HG03175 (cell line): ENCODE results near the gene ESYT2.
"Not testable (repeated sequence)": the region's sequence is repeated elsewhere in the genome, so short reads cannot be mapped to it uniquely, and the experiment has no call there.

Experiments
- ATAC-seq: cut with Tn5 transposase; IDR thresholded peaks from one replicate; pipeline ENCODE4 v1.9.1; 2021; ENCODE audit warnings: mild to moderate bottlenecking, moderate library complexity; ENCODE audit not compliant: unreplicated experiment

ESYT2 gene

DNA sequence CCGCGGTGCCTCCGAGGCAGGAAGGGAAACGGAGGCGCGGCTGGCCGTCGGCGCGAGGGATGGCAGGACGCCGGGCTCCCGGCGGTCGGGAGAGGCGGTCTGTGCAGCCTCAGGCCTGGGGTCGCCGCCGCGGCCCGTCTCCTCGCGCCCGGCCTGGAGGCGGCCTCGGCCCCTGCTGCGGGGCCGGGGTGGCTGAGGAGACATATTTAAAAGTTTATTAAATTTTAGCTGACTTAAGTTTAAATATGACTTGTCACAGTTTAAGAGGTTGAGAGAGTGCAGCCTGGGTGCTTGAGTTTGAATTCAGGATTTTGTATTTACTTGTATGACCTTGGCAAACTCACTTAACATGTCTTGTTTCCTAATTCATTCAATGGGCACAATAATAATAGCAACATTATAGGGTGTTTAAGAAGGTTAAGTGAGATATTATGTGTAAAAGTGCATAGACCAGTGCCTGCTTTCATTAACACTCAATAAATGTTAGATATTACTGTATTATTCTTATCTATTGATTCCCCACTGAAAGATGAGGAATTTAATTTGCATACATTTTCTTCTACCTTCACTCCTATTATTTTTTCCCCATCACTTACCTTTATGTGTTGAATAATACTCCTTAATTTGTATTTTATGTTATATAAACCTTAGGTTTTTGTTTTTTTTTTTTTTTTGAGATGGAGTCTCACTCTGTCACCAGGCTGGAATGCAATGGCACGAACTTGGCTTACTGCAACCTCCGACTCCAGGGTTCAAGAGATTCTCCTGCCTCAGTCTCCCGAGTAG, 27.8 kb upstream of the ESYT2 start:
- ATAC-seq = peak; percentile 31

DNA sequence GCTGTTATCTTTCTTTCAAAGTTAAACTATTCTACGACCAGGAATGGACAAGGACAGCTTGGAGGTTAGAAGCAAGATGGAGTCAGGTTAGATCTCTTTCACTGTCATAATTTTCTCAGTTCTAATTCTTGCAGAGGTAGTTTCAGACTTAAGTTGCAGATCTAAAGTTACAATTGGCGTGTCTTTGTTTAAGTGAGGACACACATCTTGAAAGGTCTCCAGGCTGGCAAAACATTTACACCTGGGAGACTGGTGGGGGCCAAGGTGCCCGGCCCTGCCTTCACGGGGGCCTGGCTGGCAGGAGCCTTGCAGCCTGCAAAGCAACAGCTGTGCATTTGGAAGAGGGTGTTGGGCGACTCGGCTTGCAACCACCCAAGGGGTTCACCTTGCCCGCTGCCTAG, 25.4 kb upstream of the ESYT2 start:
- no peak for ATAC-seq

- no peak for ATAC-seq
Measured at GRCh38 chr7:158850545-158851102, 21.3 kb upstream of the ESYT2 start.

DNA sequence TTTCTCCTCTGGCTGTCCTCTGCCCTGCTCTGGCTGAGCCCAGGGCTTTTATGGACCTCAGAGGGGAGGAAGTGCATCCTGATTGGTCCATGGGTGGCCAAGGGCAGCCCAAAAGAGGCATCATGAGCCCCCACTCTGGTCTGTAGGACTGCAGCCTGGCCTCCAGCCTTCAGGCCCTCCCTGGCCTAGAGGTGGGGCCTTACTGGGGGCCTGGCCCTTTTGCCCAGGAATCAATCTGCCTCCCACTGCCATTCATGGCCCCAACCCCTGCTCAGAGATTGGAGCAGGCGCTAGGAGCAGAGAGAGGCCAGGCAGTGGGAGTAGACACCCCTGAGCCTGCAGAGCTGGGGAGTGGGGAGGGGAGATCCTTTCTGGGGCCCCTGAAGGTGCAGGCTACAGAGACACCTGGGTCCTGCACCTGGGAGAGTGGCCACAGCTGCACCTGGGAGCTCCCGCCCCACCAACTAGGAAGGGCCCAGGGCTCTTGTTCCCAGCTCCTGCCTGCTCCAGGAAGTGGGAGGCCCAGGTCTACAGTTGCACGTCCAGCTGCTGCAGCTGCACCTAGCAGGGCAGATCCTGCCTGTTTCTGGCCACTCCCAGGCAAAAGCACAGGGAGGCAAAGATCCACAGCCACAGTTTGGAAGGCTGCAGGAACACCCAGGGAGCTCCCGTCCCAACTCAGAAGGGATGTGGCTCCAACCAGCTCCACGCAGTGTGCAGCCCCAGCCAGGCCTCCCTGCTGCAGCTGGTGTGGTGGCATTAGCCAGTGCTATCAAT, 20.6 kb upstream of the ESYT2 start:
- ATAC-seq = no peak

DNA sequence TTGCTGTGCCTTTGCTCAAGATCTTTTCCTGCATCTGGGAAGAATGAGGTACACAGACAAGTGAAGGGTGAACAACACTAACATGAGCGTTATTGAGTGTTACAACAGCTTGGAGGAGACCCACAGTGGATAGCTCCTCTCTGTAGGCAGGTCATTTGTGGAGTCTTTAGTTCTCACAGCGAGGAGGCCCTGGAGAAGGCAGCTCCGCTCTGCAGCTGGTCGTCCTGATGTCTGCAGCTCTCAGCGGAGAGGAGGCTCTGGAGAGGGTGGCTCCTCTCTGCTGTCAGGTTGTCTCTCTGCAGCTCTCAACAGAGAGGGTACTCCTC, 20.1 kb upstream of the ESYT2 start:
- no peak for ATAC-seq

DNA sequence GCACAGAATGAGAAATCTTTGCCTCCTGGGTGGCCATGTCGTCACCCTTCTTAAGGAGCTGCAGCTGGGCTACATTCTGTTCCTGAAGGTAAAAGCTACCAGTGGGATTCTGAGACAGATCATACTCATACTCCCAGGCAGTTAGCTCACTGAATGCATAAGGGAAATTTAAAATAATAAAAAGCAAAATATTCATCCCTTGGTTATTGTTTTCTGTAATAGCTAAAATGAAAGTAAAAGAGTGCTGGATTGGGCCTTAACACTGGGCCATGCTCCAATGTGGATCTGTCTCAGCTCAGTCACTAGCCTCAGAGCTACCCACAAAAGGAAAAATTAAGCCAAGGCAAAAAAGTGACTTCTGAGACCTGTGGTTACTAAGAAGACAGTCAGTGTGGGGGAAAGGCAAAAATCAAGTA, 18.1 kb upstream of the ESYT2 start:
- ATAC-seq = no peak

DNA sequence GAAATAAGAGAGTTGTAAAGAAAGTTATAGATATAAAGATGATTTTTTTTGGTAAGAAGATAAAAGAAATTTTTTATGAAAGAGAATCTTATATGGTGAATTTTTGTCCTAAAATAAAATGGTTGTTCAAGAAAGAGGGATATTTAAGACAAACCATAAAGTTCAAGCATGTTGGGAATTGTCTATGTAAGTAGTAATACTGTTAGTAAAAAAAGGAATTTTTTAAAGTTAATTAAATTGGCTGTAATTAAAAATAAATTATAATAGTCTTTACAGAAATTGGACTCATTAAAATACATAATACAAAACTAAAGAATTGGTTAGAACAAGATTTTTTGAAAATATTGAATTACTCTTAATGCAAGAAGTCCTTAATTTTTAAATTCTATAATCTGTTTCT, 17.0 kb upstream of the ESYT2 start:
- ATAC-seq = no peak

DNA sequence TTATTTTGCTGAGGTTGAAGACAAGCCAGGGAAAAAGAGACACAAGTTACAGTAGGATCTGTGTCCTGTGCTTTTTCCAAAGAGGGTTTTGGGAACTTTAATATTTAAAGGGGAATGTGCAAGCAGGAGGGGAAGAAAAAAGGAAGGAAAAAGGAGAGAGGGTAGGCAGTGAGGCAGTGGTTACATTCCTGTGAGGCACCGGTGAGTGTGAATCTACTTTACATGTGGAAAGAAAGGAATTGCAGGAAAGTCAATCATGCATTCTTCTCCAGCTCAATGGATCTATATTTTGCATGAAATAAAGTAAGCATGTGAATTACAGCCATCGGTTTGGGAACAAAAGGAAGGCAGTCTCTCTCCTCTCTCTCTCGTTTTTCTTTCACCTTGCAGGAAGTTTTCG, 14.5 kb upstream of the ESYT2 start:
- ATAC-seq = no peak

DNA sequence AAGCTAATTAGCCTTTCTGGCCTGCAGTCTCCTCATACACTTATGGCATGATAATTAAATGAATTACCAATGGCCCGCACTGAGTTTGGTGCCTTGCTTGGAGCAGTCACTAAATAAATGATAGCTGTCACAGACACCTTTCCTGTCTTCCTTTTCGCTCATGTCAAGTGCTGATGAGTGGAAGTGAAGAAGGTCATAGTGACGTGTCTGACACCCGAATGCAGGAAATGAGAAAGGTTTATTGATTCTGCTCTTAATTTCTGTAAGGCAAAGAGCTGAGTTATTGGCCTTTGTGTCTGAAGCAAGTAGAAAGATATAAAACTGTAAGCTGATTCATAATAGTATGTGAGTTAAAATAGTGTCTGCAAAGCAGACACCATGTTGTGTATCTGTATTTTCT, 13.2 kb upstream of the ESYT2 start:
- ATAC-seq = no peak

DNA sequence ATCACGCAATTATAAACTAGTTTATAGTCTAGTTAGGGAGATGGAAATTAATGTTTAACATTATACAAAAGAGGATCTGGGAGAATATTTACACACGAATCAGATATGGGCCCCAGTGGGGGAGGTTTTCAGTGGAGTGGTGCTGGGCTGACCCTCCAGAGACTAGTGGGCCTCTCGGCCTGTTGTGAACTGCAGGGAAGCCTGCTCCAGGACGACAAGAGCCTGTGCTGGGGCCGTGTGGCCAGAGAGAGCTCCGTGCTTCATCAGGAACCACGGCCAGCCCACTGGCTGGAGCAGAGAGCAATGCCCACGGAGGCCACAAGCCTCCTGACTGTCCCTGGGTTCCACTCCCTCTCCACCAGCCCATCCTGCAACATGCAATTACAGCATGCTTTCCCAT, 11.3 kb upstream of the ESYT2 start:
- ATAC-seq = no peak

- ATAC-seq = not testable (repeated sequence)
Measured at GRCh38 chr7:158839177-158839576, 9.9 kb upstream of the ESYT2 start.

DNA sequence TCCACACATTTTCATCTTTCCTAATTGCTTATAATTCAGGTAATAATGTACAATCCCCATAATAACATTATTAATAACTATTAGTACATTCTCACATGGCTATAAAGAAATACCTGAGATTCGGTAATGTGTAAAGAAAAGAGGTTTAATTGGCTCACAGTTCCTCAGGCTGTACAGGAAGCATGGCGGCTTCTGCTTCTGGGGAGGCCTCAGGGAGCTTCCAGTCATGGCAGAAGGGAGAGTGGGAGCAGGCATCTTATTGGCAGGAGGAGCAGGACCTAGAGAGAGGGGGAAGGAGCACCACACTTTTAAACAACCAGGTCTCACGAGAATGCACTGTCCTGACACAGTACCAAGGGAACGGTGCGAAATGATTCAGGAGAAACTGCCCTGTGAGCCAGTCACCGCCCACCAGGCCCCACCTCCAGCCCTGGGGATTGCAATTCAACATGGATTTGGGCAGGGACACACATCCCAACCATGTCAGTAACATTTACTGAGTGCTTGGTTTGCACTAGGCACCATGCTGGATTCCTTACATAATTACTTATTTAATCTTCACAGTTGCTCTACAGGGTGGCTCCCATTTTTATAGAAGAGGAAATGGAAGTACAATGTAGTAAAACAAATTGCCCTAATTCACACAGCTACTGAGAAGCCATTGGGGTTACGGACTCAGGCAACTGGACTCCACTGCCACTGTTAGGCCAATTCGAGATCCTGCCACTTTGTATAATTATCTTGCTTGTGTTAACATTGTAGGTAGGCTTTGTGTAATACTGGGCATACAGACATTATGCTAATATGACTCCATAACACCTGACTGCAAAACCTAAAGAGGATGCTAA, 8.7 kb upstream of the ESYT2 start:
- ATAC-seq = no peak

GRCh38 chr7:158836692-158837091, 7.4 kb upstream of the ESYT2 start:
- no peak for ATAC-seq

DNA sequence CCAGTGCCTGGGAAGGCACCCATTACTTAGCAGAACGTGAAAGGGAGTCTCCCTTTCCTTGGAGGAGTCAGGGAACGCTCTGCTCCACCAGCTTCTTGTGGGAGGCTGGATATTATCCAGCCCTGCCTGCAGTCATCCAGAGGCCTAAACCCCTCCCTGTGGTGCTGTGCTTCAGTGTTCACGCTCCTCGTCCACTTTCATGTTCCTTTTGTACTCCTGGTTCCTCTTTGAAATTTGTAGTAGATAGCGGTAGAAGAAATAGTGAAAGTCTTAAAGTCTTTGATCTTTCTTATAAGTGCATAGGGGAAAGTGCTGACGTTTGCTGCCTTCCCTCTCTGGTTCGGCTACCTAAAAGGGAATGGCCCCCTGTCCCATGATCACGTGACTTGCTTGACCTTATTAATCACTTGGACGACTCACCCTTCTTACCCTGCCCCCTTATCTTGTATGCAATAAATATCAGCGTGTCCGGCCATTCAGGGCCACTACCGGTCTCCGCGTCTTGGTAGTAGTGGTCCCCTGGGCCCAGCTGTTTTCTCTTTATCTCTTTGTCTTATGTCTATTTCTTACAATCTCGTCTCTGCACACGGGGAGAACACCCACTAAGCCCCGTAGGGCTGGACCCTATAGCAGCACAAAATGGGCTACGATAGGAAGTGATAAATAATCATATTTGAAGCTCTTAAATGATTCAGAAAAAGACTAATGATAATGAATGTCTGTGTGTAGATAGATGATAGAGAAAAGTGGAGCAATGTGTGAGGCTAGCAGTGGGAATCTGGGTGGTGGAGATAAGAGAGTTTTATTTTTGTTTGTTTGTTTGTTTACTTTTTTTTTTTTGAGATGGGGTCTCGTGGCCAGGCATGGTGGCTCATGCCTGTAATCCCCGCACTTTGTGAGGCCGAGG, 5.8 kb upstream of the ESYT2 start:
- ATAC-seq = no peak

GRCh38 chr7:158832994-158833393, 3.7 kb upstream of the ESYT2 start:
- ATAC-seq = no peak

DNA sequence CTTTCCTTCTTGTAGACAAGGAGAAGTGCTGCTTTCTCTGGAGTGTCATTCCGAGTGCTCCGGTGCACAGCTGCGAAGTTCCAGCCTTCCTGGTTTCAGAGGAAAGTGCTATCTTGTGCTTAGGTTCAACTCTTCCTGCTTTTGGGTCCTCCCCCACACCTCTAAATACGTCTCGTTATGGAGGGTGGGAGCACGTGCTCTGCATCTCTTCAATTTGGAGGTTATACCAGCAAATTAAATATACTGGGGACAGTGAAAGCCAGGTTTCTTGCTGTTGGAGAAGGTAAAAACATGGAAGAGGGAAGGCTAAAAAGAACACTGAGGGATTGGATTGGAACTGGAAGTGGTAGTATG, 2.4 kb upstream of the ESYT2 start:
- no peak for ATAC-seq

- no peak for ATAC-seq
Measured at GRCh38 chr7:158830211-158830723, 958 bp upstream of the ESYT2 start.

DNA sequence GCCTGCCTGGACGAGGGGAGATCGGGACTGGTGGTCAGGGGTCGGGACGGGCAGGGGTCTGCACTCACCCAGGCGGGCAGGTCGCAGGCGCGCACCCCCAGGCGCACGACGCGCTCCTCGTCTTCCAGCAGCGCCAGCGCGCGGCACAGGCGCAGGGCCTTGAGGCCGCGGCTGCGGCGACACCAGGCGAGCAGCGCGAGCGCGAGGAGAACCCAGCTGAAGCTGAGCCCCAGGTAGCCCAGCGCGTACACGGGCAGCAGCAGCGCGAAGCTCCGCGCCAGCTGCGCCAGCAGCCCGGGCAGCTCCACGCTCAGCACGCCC, 328 bp downstream of the ESYT2 start:
- ATAC-seq = peak; percentile 53

GRCh38 chr7:158828133-158829020, 932 bp downstream of the ESYT2 start:
- ATAC-seq = no peak
